Measurements from ENCODE around the gene SH2D3A.
"Not testable (repeated sequence)": the region's sequence is repeated elsewhere in the genome, so short reads cannot be mapped to it uniquely, and the experiment has no call there.

The SH2D3A gene

GRCh38 chr19:6761053-6761676 lies 6.1 kb downstream of the SH2D3A start:
- no peak for DNase-seq (ENCODE audit: low read depth in 1 of 2, low spot score in 1 of 2)

- DNase-seq (ENCODE audit: low read depth in 1 of 2, low spot score in 1 of 2) = no peak
These were observed 6.6 kb downstream of the SH2D3A start for GRCh38 chr19:6760606-6761005.

- DNase-seq (ENCODE audit: low read depth in 1 of 2, low spot score in 1 of 2) = no peak
These were observed 12.4 kb downstream of the SH2D3A start for GRCh38 chr19:6754653-6755463.

- DNase-seq (ENCODE audit: low read depth in 1 of 2, low spot score in 1 of 2) = no peak
These were observed 13.1 kb downstream of the SH2D3A start for GRCh38 chr19:6754136-6754535.

GRCh38 chr19:6753178-6754031 lies 13.8 kb downstream of the SH2D3A start:
- peak; percentile 39 to 65 for DNase-seq (ENCODE audit: low read depth in 1 of 2, low spot score in 1 of 2)

GRCh38 chr19:6752256-6753177 lies 14.7 kb downstream of the SH2D3A start:
- DNase-seq (ENCODE audit: low read depth in 1 of 2, low spot score in 1 of 2) = no peak

GRCh38 chr19:6751189-6751588 lies 16.0 kb downstream of the SH2D3A start:
- DNase-seq (ENCODE audit: low read depth in 1 of 2, low spot score in 1 of 2) = no peak

- no peak for DNase-seq (ENCODE audit: low read depth in 1 of 2, low spot score in 1 of 2)
These were observed 17.2 kb downstream of the SH2D3A start for GRCh38 chr19:6750062-6750461.

- DNase-seq (ENCODE audit: low read depth in 1 of 2, low spot score in 1 of 2) = not testable (repeated sequence)
These were observed 18.7 kb downstream of the SH2D3A start for GRCh38 chr19:6748543-6748942.

- no peak for DNase-seq (ENCODE audit: low read depth in 1 of 2, low spot score in 1 of 2)
These were observed 21.3 kb downstream of the SH2D3A start for GRCh38 chr19:6745965-6746364.

- no peak for DNase-seq (ENCODE audit: low read depth in 1 of 2, low spot score in 1 of 2)
These were observed 22.6 kb downstream of the SH2D3A start for GRCh38 chr19:6744381-6745301.

GRCh38 chr19:6743714-6744380 lies 23.4 kb downstream of the SH2D3A start:
- DNase-seq (ENCODE audit: low read depth in 1 of 2, low spot score in 1 of 2) = no peak

- DNase-seq (ENCODE audit: low read depth in 1 of 2, low spot score in 1 of 2) = no peak
These were observed 24.2 kb downstream of the SH2D3A start for GRCh38 chr19:6743066-6743465.

GRCh38 chr19:6740589-6741343 lies 26.5 kb downstream of the SH2D3A start:
- no peak for DNase-seq (ENCODE audit: low read depth in 1 of 2, low spot score in 1 of 2)

GRCh38 chr19:6739883-6740588 lies 27.2 kb downstream of the SH2D3A start:
- DNase-seq (ENCODE audit: low read depth in 1 of 2, low spot score in 1 of 2) = no peak

GRCh38 chr19:6739390-6739882 lies 27.8 kb downstream of the SH2D3A start, which contains the start of gene TRIP10:
TSS of gene TRIP10 (plus strand) at chr19:6739680. CDS start at chr19:6739762, 82 bp downstream.
- peak; percentile 64 to 78 for DNase-seq (ENCODE audit: low read depth in 1 of 2, low spot score in 1 of 2)

GRCh38 chr19:6738787-6739389 lies 28.3 kb downstream of the SH2D3A start:
- DNase-seq (ENCODE audit: low read depth in 1 of 2, low spot score in 1 of 2) = no peak
